K562 (cell line): ENCODE results near the gene RXRB. TPM values are rescaled to one million over a fixed set of nuclear protein-coding genes. Genes with fewer than 3 reads are reported as not detected.

ENCODE experiments used
- CHD2 ChIP-seq: IDR thresholded peaks from 2 replicates; pipeline ENCODE4 v1.6.1; 2011; ENCODE audit warnings: low read depth, low read length
- CREB1 ChIP-seq, 2 experiments: sonication (generic) in 1 of 2; formaldehyde crosslinking in 1 of 2; IDR thresholded peaks; 2 replicates each; pipeline versions ENCODE4 v1.6.1 to v1.8.0; 2012 to 2022; ENCODE audit warnings: inconsistent platforms in 1 of 2, mild to moderate bottlenecking in 1 of 2, missing genetic modification reagents in 1 of 2, moderate library complexity in 1 of 2
- DNMT1 ChIP-seq: fragments of 450-650 bp; IDR thresholded peaks from 2 replicates; pipeline ENCODE4 v1.6.1; 2016; ENCODE audit warnings: antibody characterized with exemption, mild to moderate bottlenecking
- ELF4 ChIP-seq: fragments of 450-650 bp; formaldehyde crosslinking; IDR thresholded peaks from 2 replicates; pipeline ENCODE4 v1.4.0; 2022; ENCODE audit warnings: missing genetic modification characterization
- MEF2D ChIP-seq: conservative IDR thresholded peaks from 2 replicates; pipeline ENCODE4 v1.6.1; 2016; ENCODE audit warnings: low read depth, missing genetic modification characterization, missing compliant biosample characterization
- NFRKB ChIP-seq: fragments of 450-650 bp; IDR thresholded peaks from 2 replicates; pipeline ENCODE4 v1.6.1; 2016; ENCODE audit warnings: low read depth
- NR3C1 ChIP-seq: sonication (generic); formaldehyde crosslinking; IDR thresholded peaks from 2 replicates; pipeline ENCODE4 v1.8.1; 2022; ENCODE audit warnings: missing genetic modification reagents
- PREB ChIP-seq: sonication (generic); formaldehyde crosslinking; IDR thresholded peaks from 2 replicates; pipeline ENCODE4 v1.8.1; 2023; ENCODE audit warnings: mild to moderate bottlenecking, missing genetic modification reagents
- PURB ChIP-seq: sonication (generic); formaldehyde crosslinking; IDR thresholded peaks from 2 replicates; pipeline ENCODE4 v1.9.0; 2021; ENCODE audit warnings: low read depth, mild to moderate bottlenecking, missing genetic modification reagents
- RAD21 ChIP-seq, 2 experiments: fragments of 250-450 bp in 1 of 2; fragments of 450-650 bp in 1 of 2; sonication (Bioruptor Pico) in 1 of 2; formaldehyde crosslinking in 1 of 2; IDR thresholded peaks in 1 of 2; conservative IDR thresholded peaks in 1 of 2; 2 replicates each; pipeline versions ENCODE4 v1.4.0 to v1.8.0; 2020 to 2022; ENCODE audit warnings: mild to moderate bottlenecking in 2 of 2, moderate library complexity in 1 of 2
- SRSF1 ChIP-seq: fragments of 200-400 bp; formaldehyde crosslinking; IDR thresholded peaks from 2 replicates; pipeline ENCODE4 v1.6.1; 2017; ENCODE audit warnings: mild to moderate bottlenecking, low read depth, low read length, moderate library complexity
- TFE3 ChIP-seq: fragments of 450-650 bp; formaldehyde crosslinking; IDR thresholded peaks from 2 replicates; pipeline ENCODE4 v1.4.0; 2020; ENCODE audit warnings: mild to moderate bottlenecking, mixed read lengths
- TRIM24 ChIP-seq, 2 experiments: fragments of 450-650 bp; IDR thresholded peaks; 2 replicates each; pipeline ENCODE4 v1.6.1; 2016
- ZBTB33 ChIP-seq: sonication (generic); formaldehyde crosslinking; IDR thresholded peaks from 2 replicates; pipeline ENCODE4 v1.8.1; 2023; ENCODE audit warnings: mild to moderate bottlenecking, missing genetic modification reagents
- ZFPM2 ChIP-seq: fragments of 250-450 bp; sonication (Bioruptor Pico); IDR thresholded peaks from 2 replicates; pipeline ENCODE4 v1.5.1; 2022; ENCODE audit warnings: mild to moderate bottlenecking
- ZNF174 ChIP-seq: fragments of 250-450 bp; sonication (Bioruptor Pico); IDR thresholded peaks from 2 replicates; pipeline ENCODE4 v1.4.0; 2020; ENCODE audit warnings: mild to moderate bottlenecking
- ZNF76 ChIP-seq: fragments of 250-450 bp; sonication (Bioruptor Pico); IDR thresholded peaks from 2 replicates; pipeline ENCODE4 v1.4.0; 2020; ENCODE audit warnings: mild to moderate bottlenecking, moderate library complexity, borderline replicate concordance
- polyA plus RNA-seq, 8 experiments: library from polyadenylated mRNA; depleted of rRNA in 4 of 8; stranded (reverse) in 5 of 8; unstranded in 3 of 8; fragments of >200 nt; fragmentation: Nextera tagmentation in 2 of 8; fragmentation: Illumina TruSeq in 1 of 8; extraction: Ambion mirVana in 2 of 8; extraction: Trizol in 1 of 8; gene quantifications; 2 replicates each; pipeline versions ENCODE4 v1.2.1 to v1.2.3, GENCODE V29; 2011 to 2014; ENCODE audit warnings: inconsistent platforms in 1 of 8, missing spikeins in 1 of 8
- total RNA-seq, 7 experiments: library from RNA; depleted of rRNA in 6 of 7; stranded (reverse); fragments of >200 nt in 6 of 7; fragmentation: Illumina TruSeq in 2 of 7; extraction: Trizol in 2 of 7; gene quantifications; 2 replicates each; pipeline versions ENCODE4 v1.2.1 to v1.2.3, GENCODE V29; 2011 to 2021; ENCODE audit warnings: low replicate concordance in 1 of 7
- TF ChIP-seq, protein P1 (sequence below): sonication (generic); formaldehyde crosslinking; IDR thresholded peaks from 2 replicates; pipeline ENCODE4 v1.9.0; 2022; ENCODE audit warnings: mild to moderate bottlenecking, missing genetic modification reagents

RXRB gene
- total and polyA plus RNA-seq, 9 of the 15 experiments (the other 6 are each of a cell fraction or from before 2014, with no cell fraction given): 0.76 to 35.5 (median 18.4) TPM

DNA sequence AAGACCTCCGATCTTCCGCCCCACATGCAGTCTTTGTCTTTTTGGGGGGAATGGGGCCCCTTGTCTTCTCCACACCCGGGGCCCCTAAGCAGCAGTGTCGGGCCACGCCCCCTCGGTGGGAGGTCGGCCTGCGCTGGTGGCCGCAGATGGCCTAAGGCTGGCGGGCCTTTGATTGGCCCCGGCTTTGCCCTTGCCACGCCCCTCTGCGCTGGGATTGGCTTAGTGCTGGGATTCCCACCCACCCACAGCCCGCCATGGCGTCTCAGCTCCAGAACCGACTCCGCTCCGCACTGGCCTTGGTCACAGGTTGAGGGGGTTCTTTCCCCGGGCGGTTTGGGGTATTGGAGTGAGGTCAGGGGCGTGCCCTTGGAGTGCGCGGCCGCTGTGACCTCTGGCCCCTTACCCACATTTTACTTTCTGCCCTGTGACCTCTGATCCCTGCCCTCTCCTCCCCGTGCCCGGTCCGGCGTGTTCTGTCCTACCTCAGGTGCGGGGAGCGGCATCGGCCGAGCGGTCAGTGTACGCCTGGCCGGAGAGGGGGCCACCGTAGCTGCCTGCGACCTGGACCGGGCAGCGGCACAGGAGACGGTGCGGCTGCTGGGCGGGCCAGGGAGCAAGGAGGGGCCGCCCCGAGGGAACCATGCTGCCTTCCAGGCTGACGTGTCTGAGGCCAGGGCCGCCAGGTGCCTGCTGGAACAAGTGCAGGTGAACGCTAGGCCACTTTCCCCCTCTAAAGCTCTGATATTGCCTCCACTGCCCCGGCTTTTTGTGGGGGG, 4.1 kb upstream of the RXRB start, which contains the start of gene HSD17B8 (continued):
- TF ChIP-seq ZNF76 (no peak; the same call in 1 of the 2 replicates), RAD21 (CRISPR knock-in tag; conservative IDR thresholded peaks at IDR 0.05 in 1 of 2, IDR thresholded peaks at IDR 0.05 in 1 of 2) (no peak), ZBTB33 (CRISPR knock-in tag) (peak; percentile 77), MEF2D (tag) (no peak), SRSF1 (no peak), TRIM24 (IDR thresholded peaks at IDR 0.05) (no peak), CREB1 (IDR thresholded peaks at IDR 0.05) (no peak), CREB1 (CRISPR knock-in tag; IDR thresholded peaks at IDR 0.05) (no peak), ZFPM2 (0 out of 2 replicates have a peak, but pooled peaks have one; percentile 43), PREB (no peak), CHD2 (peak; percentile 19; the same call in 1 of the 2 replicates), DNMT1 (peak; percentile 97), ELF4 (CRISPR knock-in tag) (no peak), ZNF174 (CRISPR knock-in tag) (no peak), TFE3 (CRISPR knock-in tag) (no peak), PURB (CRISPR knock-in tag) (no peak), NFRKB (0 out of 2 replicates have a peak, but pooled peaks have one; percentile 41), NR3C1 (no peak)
- TF ChIP-seq, protein P1, sequence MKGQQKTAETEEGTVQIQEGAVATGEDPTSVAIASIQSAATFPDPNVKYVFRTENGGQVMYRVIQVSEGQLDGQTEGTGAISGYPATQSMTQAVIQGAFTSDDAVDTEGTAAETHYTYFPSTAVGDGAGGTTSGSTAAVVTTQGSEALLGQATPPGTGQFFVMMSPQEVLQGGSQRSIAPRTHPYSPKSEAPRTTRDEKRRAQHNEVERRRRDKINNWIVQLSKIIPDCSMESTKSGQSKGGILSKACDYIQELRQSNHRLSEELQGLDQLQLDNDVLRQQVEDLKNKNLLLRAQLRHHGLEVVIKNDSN (CRISPR knock-in tag): peak; percentile 18; the same call in 1 of the 2 replicates
